ENCODE results near the gene SLC1A2.

SLC1A2 gene

GRCh38 chr11:35323076-35323868, 96.1 kb downstream of the SLC1A2 start:
- in situ Hi-C loops (cut with HindIII; ENCODE audit: low pct_unique_long_range_greater_than_20kb, low sequenced_read_pairs): no loop called here
- TF ChIP-seq JUND (IDR thresholded peaks at IDR 0.05; ENCODE audit: low read depth): no peak
- DNase-seq (ENCODE audit: low read depth in 1 of 2, low spot score in 1 of 2): no peak

GRCh38 chr11:35322318-35322979, 96.9 kb downstream of the SLC1A2 start:
- in situ Hi-C loops (cut with HindIII; ENCODE audit: low pct_unique_long_range_greater_than_20kb, low sequenced_read_pairs): no loop called here
- TF ChIP-seq JUND (IDR thresholded peaks at IDR 0.05; ENCODE audit: low read depth): no peak
- peak in 1 of 2 experiments; percentile 42 for DNase-seq (ENCODE audit: low read depth in 1 of 2, low spot score in 1 of 2)

GRCh38 chr11:35321532-35322317, 97.6 kb downstream of the SLC1A2 start:
- no peak for DNase-seq (ENCODE audit: low read depth in 1 of 2, low spot score in 1 of 2)
- in situ Hi-C loops (cut with HindIII; ENCODE audit: low pct_unique_long_range_greater_than_20kb, low sequenced_read_pairs): no loop called here
- no peak for TF ChIP-seq JUND (IDR thresholded peaks at IDR 0.05; ENCODE audit: low read depth)

- no peak for TF ChIP-seq JUND (IDR thresholded peaks at IDR 0.05; ENCODE audit: low read depth)
- in situ Hi-C loops (cut with HindIII; ENCODE audit: low pct_unique_long_range_greater_than_20kb, low sequenced_read_pairs): no loop called here
- no peak for DNase-seq (ENCODE audit: low read depth in 1 of 2, low spot score in 1 of 2)
These were observed 98.2 kb downstream of the SLC1A2 start for GRCh38 chr11:35321111-35321510.

GRCh38 chr11:35318977-35319925, 100.1 kb downstream of the SLC1A2 start:
- in situ Hi-C loops (cut with HindIII; ENCODE audit: low pct_unique_long_range_greater_than_20kb, low sequenced_read_pairs): no loop called here
- DNase-seq (ENCODE audit: low read depth in 1 of 2, low spot score in 1 of 2): no peak
- TF ChIP-seq JUND (IDR thresholded peaks at IDR 0.05; ENCODE audit: low read depth): no peak

- no peak for TF ChIP-seq JUND (IDR thresholded peaks at IDR 0.05; ENCODE audit: low read depth)
- no peak for DNase-seq (ENCODE audit: low read depth in 1 of 2, low spot score in 1 of 2)
- in situ Hi-C loops (cut with HindIII; ENCODE audit: low pct_unique_long_range_greater_than_20kb, low sequenced_read_pairs): no loop called here
These were observed 101.0 kb downstream of the SLC1A2 start for GRCh38 chr11:35318309-35318708.

GRCh38 chr11:35317253-35317652, 102.1 kb downstream of the SLC1A2 start:
- no peak for TF ChIP-seq JUND (IDR thresholded peaks at IDR 0.05; ENCODE audit: low read depth)
- no peak for DNase-seq (ENCODE audit: low read depth in 1 of 2, low spot score in 1 of 2)
- in situ Hi-C loops (cut with HindIII; ENCODE audit: low pct_unique_long_range_greater_than_20kb, low sequenced_read_pairs): no loop called here

- no peak for TF ChIP-seq JUND (IDR thresholded peaks at IDR 0.05; ENCODE audit: low read depth)
- in situ Hi-C loops (cut with HindIII; ENCODE audit: low pct_unique_long_range_greater_than_20kb, low sequenced_read_pairs): no loop called here
- DNase-seq (ENCODE audit: low read depth in 1 of 2, low spot score in 1 of 2): no peak
These were observed 103.2 kb downstream of the SLC1A2 start for GRCh38 chr11:35316161-35316560.

- no peak for TF ChIP-seq JUND (IDR thresholded peaks at IDR 0.05; ENCODE audit: low read depth)
- in situ Hi-C loops (cut with HindIII; ENCODE audit: low pct_unique_long_range_greater_than_20kb, low sequenced_read_pairs): no loop called here
These were observed 105.6 kb downstream of the SLC1A2 start for GRCh38 chr11:35313760-35314153.

GRCh38 chr11:35313066-35313759, 106.1 kb downstream of the SLC1A2 start:
- in situ Hi-C loops (cut with HindIII; ENCODE audit: low pct_unique_long_range_greater_than_20kb, low sequenced_read_pairs): no loop called here
- DNase-seq (ENCODE audit: low read depth in 1 of 2, low spot score in 1 of 2): no peak
- TF ChIP-seq JUND (IDR thresholded peaks at IDR 0.05; ENCODE audit: low read depth): no peak

More at GRCh38 chr11:35313760-35314153, 105.6 kb downstream of the SLC1A2 start:
- DNase-seq (ENCODE audit: low read depth in 1 of 2, low spot score in 1 of 2): no peak

GRCh38 chr11:35311331-35311730, 108.0 kb downstream of the SLC1A2 start:
- in situ Hi-C loops (cut with HindIII; ENCODE audit: low pct_unique_long_range_greater_than_20kb, low sequenced_read_pairs): no loop called here
- no peak for TF ChIP-seq JUND (IDR thresholded peaks at IDR 0.05; ENCODE audit: low read depth)
- no peak for DNase-seq (ENCODE audit: low read depth in 1 of 2, low spot score in 1 of 2)
